ENCODE measurements around the gene PCSK2.

The PCSK2 gene

DNA sequence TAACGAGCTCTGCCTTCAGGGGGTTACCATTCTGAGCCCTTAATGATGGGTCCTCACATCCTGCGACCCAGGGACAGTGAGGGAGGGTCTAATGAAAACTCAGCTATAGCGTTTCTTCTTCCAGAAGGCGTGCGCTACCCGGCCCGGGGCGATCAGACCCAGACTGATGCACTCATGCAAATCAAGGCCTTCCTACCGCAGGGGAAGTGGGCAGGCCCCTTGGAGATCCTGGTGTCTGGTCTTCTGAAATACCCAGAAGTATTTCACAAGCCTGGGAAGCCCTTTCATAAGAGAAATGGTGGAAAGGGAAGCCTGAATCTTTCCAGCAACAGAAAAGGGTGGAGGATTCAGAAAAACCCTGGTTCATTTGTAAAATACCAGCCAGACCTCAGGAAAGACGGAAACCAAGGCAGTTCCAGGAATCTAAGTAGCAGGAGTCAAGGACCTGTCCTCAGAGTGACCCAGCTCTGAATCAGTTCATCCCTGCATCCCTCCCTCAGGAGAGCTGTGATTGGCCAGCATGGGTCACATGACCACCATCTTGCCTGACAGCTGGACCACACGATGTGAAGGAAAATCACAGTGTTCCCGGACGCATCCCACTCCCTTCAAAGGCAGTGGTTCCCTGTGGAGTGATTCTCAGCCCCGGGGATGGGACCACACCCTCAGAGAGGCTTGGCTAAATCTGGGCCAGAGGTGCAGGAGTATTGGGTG, 291.7 kb downstream of the PCSK2 start:
- Histone ChIP-seq H3K27ac (ENCODE audit: insufficient read depth in 1 of 2, low read depth in 1 of 2, low read length in 2 of 2, poor library complexity in 1 of 2, severe bottlenecking in 2 of 2) (no peak overlapping the region), H3K9me3 (ENCODE audit: control extremely low read depth in 1 of 5, control insufficient read depth in 4 of 5, insufficient read depth in 2 of 5, low read depth in 1 of 5, low read length in 4 of 5) (no peaks in the 10 kb centered on the region), H3K4me3 (ENCODE audit: control insufficient read depth in 1 of 7, extremely low read depth in 1 of 7, insufficient read depth in 4 of 7, low read depth in 2 of 7, low read length in 6 of 7) (no peak overlapping the region), H3K36me3 (ENCODE audit: control insufficient read depth in 4 of 4, insufficient read depth in 4 of 4, low read length in 3 of 4) (no peaks in the 10 kb centered on the region), H3K4me1 (ENCODE audit: control extremely low read depth in 1 of 4, control insufficient read depth in 4 of 4, insufficient read depth in 4 of 4, low read length in 3 of 4) (peaks cover 0 to 3% (median 0%) of the 10 kb centered on the region in 4 experiments), H3K27me3 (replicated peaks in 2 of 5; ENCODE audit: control insufficient read depth in 4 of 5, insufficient read depth in 5 of 5, low read length in 4 of 5) (peaks cover 0 to 2% (median 0%) of the 10 kb centered on the region in 5 experiments)
- WGBS (ENCODE audit: insufficient coverage) = 96% methylated on average over 5 of the region's 14 CpGs
- CTCF ChIA-PET = interaction anchor here (2.4 kb wide), 1 partner anchor 13 kb away, joined by 7 read pairs; no protein-coding TSS in a partner anchor
- POLR2A ChIA-PET = no interaction called here
- no peak for DNase-seq

DNA sequence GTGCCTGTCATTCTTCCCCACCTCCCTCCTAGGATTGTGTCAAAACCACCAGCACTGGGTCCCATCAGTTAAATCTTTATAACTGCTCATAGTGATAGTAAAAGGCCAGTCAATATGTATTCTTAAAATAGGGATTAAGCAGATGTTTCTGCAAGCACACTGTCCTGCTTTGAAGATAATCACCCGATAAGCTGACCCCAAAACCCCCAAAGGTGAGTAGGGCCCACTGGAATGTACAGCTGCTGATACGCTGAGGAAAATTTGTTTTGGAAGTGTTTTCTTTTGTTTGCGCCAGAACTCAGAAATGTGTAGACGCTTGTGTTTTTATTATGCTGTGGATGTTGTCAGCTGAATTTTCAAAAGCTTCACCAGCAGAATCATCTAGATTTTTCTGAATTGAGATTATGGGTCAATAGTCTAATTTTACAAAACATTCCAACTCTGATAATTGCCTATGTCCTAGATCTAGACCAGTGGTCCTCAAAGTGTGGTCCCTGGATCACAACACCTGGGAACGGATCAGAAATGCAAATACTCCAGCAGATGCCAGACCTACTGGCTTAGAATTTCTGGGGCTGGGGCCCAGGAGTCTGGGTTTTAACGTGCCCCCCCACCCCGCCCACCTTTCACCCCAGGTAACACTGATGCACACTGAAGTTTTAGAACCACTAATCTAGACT, 292.9 kb downstream of the PCSK2 start:
- H3K4me1 ChIP-seq (ENCODE audit: control extremely low read depth in 1 of 4, control insufficient read depth in 4 of 4, insufficient read depth in 4 of 4, low read length in 3 of 4) = peaks cover 0 to 3% (median 0%) of the 10 kb centered on the region in 4 experiments
- H3K27me3 ChIP-seq (replicated peaks in 2 of 5; ENCODE audit: control insufficient read depth in 4 of 5, insufficient read depth in 5 of 5, low read length in 4 of 5) = peaks cover 0 to 2% (median 0%) of the 10 kb centered on the region in 5 experiments
- H3K4me3 ChIP-seq (ENCODE audit: control insufficient read depth in 1 of 7, extremely low read depth in 1 of 7, insufficient read depth in 4 of 7, low read depth in 2 of 7, low read length in 6 of 7) = no peak overlapping the region
- ChIA-PET POLR2A (no interaction called here), CTCF (interaction anchor here (1.8 kb wide), 1 partner anchor 97 kb away, joined by 3 read pairs; no protein-coding TSS in a partner anchor)
- H3K36me3 ChIP-seq (ENCODE audit: control insufficient read depth in 4 of 4, insufficient read depth in 4 of 4, low read length in 3 of 4) = no peaks in the 10 kb centered on the region
- 100% methylated on average over 2 of the region's 7 CpGs for WGBS (ENCODE audit: insufficient coverage)
- DNase-seq = no peak
- no peak overlapping the region for H3K27ac ChIP-seq (ENCODE audit: insufficient read depth in 1 of 2, low read depth in 1 of 2, low read length in 2 of 2, poor library complexity in 1 of 2, severe bottlenecking in 2 of 2)
- H3K9me3 ChIP-seq (ENCODE audit: control extremely low read depth in 1 of 5, control insufficient read depth in 4 of 5, insufficient read depth in 2 of 5, low read depth in 1 of 5, low read length in 4 of 5) = no peaks in the 10 kb centered on the region

DNA sequence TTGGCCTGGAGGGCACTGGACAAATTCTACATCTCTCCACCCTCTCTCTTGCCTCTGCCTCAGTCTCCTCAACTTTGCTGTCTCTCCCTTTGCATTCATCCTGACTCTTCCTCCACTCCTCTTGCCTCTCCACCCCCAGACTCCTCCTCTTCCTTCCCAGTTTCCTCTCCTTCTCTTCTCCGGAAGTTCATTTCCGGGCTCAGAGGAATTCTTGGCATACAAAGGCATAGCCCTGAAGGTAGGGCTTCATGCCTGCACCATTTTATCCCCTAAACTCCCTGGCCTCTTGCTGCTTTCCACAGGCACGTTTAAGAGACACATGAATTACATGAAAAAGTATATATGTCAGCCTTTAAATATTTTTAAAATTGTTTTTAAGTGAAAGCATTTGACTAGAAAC, 293.7 kb downstream of the PCSK2 start:
- WGBS (ENCODE audit: insufficient coverage) = 17% methylated on average over 2 of the region's 3 CpGs
- ChIA-PET CTCF (interaction anchor here (1.2 to 1.8 kb wide), 2 partner anchors 16 to 96 kb away, joined by 3 to 4 read pairs; no protein-coding TSS in a partner anchor), POLR2A (no interaction called here)

DNA sequence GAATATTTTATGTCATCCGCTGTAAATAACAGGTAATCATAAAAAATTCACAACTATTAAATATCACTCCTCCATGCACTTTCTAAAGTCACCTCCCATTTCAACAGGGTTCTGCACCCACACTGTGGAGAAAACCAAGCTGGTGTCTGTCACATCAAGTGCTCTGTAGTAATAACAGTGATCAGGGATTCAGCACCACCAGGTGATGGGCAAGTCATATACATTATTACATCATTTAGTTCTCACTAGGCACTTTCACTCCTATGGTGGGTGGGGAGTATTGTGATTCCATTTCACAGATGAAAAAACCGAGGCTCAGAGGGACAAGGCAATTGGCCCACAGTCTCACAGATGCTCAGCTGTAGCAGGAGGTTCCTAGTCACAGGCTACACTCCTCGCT, 295.7 kb downstream of the PCSK2 start:
- POLR2A ChIA-PET = no interaction called here
- Histone ChIP-seq H3K27ac (ENCODE audit: insufficient read depth in 1 of 2, low read depth in 1 of 2, low read length in 2 of 2, poor library complexity in 1 of 2, severe bottlenecking in 2 of 2) (no peak overlapping the region), H3K36me3 (ENCODE audit: control insufficient read depth in 4 of 4, insufficient read depth in 4 of 4, low read length in 3 of 4) (no peaks in the 10 kb centered on the region), H3K4me3 (ENCODE audit: control insufficient read depth in 1 of 7, extremely low read depth in 1 of 7, insufficient read depth in 4 of 7, low read depth in 2 of 7, low read length in 6 of 7) (no peak overlapping the region), H3K9me3 (ENCODE audit: control extremely low read depth in 1 of 5, control insufficient read depth in 4 of 5, insufficient read depth in 2 of 5, low read depth in 1 of 5, low read length in 4 of 5) (no peaks in the 10 kb centered on the region), H3K27me3 (replicated peaks in 2 of 5; ENCODE audit: control insufficient read depth in 4 of 5, insufficient read depth in 5 of 5, low read length in 4 of 5) (peaks cover 0 to 2% (median 0%) of the 10 kb centered on the region in 5 experiments), H3K4me1 (ENCODE audit: control extremely low read depth in 1 of 4, control insufficient read depth in 4 of 4, insufficient read depth in 4 of 4, low read length in 3 of 4) (peaks cover 0 to 3% (median 0%) of the 10 kb centered on the region in 4 experiments)
- CTCF ChIA-PET = interaction anchor here (2.7 kb wide), 1 partner anchor 9 kb away, joined by 12 read pairs; no protein-coding TSS in a partner anchor
- no peak for DNase-seq
- 90% methylated on average over 2 of the region's 3 CpGs for WGBS (ENCODE audit: insufficient coverage)

More for the DNA sequence above, 293.7 kb downstream of the PCSK2 start:
- H3K27ac ChIP-seq (ENCODE audit: insufficient read depth in 1 of 2, low read depth in 1 of 2, low read length in 2 of 2, poor library complexity in 1 of 2, severe bottlenecking in 2 of 2) = no peak overlapping the region
- H3K27me3 ChIP-seq (replicated peaks in 2 of 5; ENCODE audit: control insufficient read depth in 4 of 5, insufficient read depth in 5 of 5, low read length in 4 of 5) = peaks cover 0 to 2% (median 0%) of the 10 kb centered on the region in 5 experiments
- no peak overlapping the region for H3K4me3 ChIP-seq (ENCODE audit: control insufficient read depth in 1 of 7, extremely low read depth in 1 of 7, insufficient read depth in 4 of 7, low read depth in 2 of 7, low read length in 6 of 7)
- H3K4me1 ChIP-seq (ENCODE audit: control extremely low read depth in 1 of 4, control insufficient read depth in 4 of 4, insufficient read depth in 4 of 4, low read length in 3 of 4) = peaks cover 0 to 3% (median 0%) of the 10 kb centered on the region in 4 experiments
- no peaks in the 10 kb centered on the region for H3K9me3 ChIP-seq (ENCODE audit: control extremely low read depth in 1 of 5, control insufficient read depth in 4 of 5, insufficient read depth in 2 of 5, low read depth in 1 of 5, low read length in 4 of 5)
- no peak for DNase-seq
- H3K36me3 ChIP-seq (ENCODE audit: control insufficient read depth in 4 of 4, insufficient read depth in 4 of 4, low read length in 3 of 4) = no peaks in the 10 kb centered on the region

DNA sequence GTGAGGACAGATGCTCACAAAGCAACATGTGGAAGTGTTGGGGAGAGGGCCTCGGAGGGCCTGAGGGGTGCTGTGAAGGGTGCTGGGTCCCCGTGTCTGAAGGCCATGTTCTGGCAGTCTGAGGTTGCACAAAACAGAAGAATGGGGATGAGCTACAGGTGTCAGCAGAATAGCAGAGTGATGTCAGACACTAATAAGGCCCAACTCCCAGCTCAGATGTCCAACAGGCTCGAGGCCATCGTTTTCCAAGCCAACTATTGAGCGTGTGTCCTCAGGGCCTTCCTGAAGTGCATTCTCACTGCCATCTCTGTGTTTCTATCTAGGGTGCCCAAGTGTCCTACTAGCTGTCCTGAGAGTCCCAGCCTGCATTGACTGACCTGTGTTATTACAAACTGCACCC, 296.5 kb downstream of the PCSK2 start:
- no peak overlapping the region for H3K4me3 ChIP-seq (ENCODE audit: control insufficient read depth in 1 of 7, extremely low read depth in 1 of 7, insufficient read depth in 4 of 7, low read depth in 2 of 7, low read length in 6 of 7)
- H3K36me3 ChIP-seq (ENCODE audit: control insufficient read depth in 4 of 4, insufficient read depth in 4 of 4, low read length in 3 of 4) = no peaks in the 10 kb centered on the region
- DNase-seq = no peak
- H3K9me3 ChIP-seq (ENCODE audit: control extremely low read depth in 1 of 5, control insufficient read depth in 4 of 5, insufficient read depth in 2 of 5, low read depth in 1 of 5, low read length in 4 of 5) = no peaks in the 10 kb centered on the region
- no peak overlapping the region for H3K27ac ChIP-seq (ENCODE audit: insufficient read depth in 1 of 2, low read depth in 1 of 2, low read length in 2 of 2, poor library complexity in 1 of 2, severe bottlenecking in 2 of 2)
- ChIA-PET POLR2A (no interaction called here), CTCF (interaction anchor here (2.7 kb wide), 1 partner anchor 10 kb away, joined by 12 read pairs; no protein-coding TSS in a partner anchor)
- peaks cover 0 to 3% (median 0%) of the 10 kb centered on the region in 4 experiments for H3K4me1 ChIP-seq (ENCODE audit: control extremely low read depth in 1 of 4, control insufficient read depth in 4 of 4, insufficient read depth in 4 of 4, low read length in 3 of 4)
- WGBS (ENCODE audit: insufficient coverage) = 100% methylated on average over 5 of the region's 5 CpGs
- peaks cover 0 to 2% (median 0%) of the 10 kb centered on the region in 5 experiments for H3K27me3 ChIP-seq (replicated peaks in 2 of 5; ENCODE audit: control insufficient read depth in 4 of 5, insufficient read depth in 5 of 5, low read length in 4 of 5)

DNA sequence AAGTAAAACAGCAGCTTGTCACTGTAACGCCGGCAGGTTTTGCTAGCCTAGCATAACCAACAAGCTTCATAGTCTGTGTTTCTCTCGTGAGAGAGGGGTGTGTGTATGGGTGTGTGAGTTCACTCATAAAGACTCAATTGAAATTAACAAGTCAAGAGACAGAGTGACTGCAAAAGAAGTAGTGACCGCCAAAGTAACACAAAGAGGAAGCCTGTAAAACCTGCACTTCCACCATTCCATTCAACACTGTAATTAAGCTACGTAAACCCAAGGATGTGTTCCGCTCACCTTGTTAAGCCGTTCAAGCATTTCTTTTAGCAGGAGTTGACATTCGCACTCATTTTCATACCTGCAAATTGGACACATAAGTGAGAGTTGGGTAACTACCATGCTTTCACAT, 297.7 kb downstream of the PCSK2 start:
- POLR2A ChIA-PET = interaction anchor here (0.5 kb wide), 1 partner anchor 41 kb away, joined by 3 read pairs; no protein-coding TSS in a partner anchor
- H3K36me3 ChIP-seq (ENCODE audit: control insufficient read depth in 4 of 4, insufficient read depth in 4 of 4, low read length in 3 of 4) = no peaks in the 10 kb centered on the region
- no peak overlapping the region for H3K4me3 ChIP-seq (ENCODE audit: control insufficient read depth in 1 of 7, extremely low read depth in 1 of 7, insufficient read depth in 4 of 7, low read depth in 2 of 7, low read length in 6 of 7)
- DNase-seq = no peak
- no peaks in the 10 kb centered on the region for H3K9me3 ChIP-seq (ENCODE audit: control extremely low read depth in 1 of 5, control insufficient read depth in 4 of 5, insufficient read depth in 2 of 5, low read depth in 1 of 5, low read length in 4 of 5)
- 97% methylated on average over 5 of the region's 8 CpGs for WGBS (ENCODE audit: insufficient coverage)
- peaks cover 0 to 3% (median 0%) of the 10 kb centered on the region in 5 experiments for H3K27me3 ChIP-seq (replicated peaks in 2 of 5; ENCODE audit: control insufficient read depth in 4 of 5, insufficient read depth in 5 of 5, low read length in 4 of 5)
- CTCF ChIA-PET = interaction anchor here (0.6 to 1.9 kb wide), 3 partner anchors 17 to 93 kb away, joined by 3 to 5 read pairs (median 3); no protein-coding TSS in a partner anchor
- no peak overlapping the region for H3K27ac ChIP-seq (ENCODE audit: insufficient read depth in 1 of 2, low read depth in 1 of 2, low read length in 2 of 2, poor library complexity in 1 of 2, severe bottlenecking in 2 of 2)
- peaks cover 0 to 3% (median 0%) of the 10 kb centered on the region in 4 experiments for H3K4me1 ChIP-seq (ENCODE audit: control extremely low read depth in 1 of 4, control insufficient read depth in 4 of 4, insufficient read depth in 4 of 4, low read length in 3 of 4)

Data from common myeloid progenitor, CD34-positive (primary cell).